ENCODE data around the gene RP9.
"Not testable (repeated sequence)": the region's sequence is repeated elsewhere in the genome, so short reads cannot be mapped to it uniquely, and the experiment has no call there.

The RP9 gene

GRCh38 chr7:33101906-33102305, 7.3 kb downstream of the RP9 start:
- DNase-seq (ENCODE audit: low spot score) = no peak

- DNase-seq (ENCODE audit: low spot score) = no peak
Observed at GRCh38 chr7:33100770-33101169, 8.4 kb downstream of the RP9 start.

- no peak for DNase-seq (ENCODE audit: low spot score)
Observed at GRCh38 chr7:33099154-33099940, 9.9 kb downstream of the RP9 start.

GRCh38 chr7:33094745-33095275, 14.4 kb downstream of the RP9 start:
- DNase-seq (ENCODE audit: low spot score) = not testable (repeated sequence)

- no peak for DNase-seq (ENCODE audit: low spot score)
Observed at GRCh38 chr7:33093266-33093665, 15.9 kb downstream of the RP9 start.

GRCh38 chr7:33091641-33092191, 17.5 kb downstream of the RP9 start:
- DNase-seq (ENCODE audit: low spot score) = no peak

- DNase-seq (ENCODE audit: low spot score) = no peak
Observed at GRCh38 chr7:33091111-33091531, 18.1 kb downstream of the RP9 start.

GRCh38 chr7:33089142-33089541, 20.1 kb downstream of the RP9 start:
- DNase-seq (ENCODE audit: low spot score) = no peak

- no peak for DNase-seq (ENCODE audit: low spot score)
Observed at GRCh38 chr7:33087858-33088257, 21.3 kb downstream of the RP9 start.

GRCh38 chr7:33087356-33087755, 21.8 kb downstream of the RP9 start:
- no peak for DNase-seq (ENCODE audit: low spot score)

GRCh38 chr7:33079763-33080690, 29.2 kb downstream of the RP9 start:
- no peak for DNase-seq (ENCODE audit: low spot score)

- DNase-seq (ENCODE audit: low spot score) = no peak
Observed at GRCh38 chr7:33079096-33079495, 30.1 kb downstream of the RP9 start.

- DNase-seq (ENCODE audit: low spot score) = no peak
Observed at GRCh38 chr7:33076737-33077136, 32.5 kb downstream of the RP9 start.

GRCh38 chr7:33075818-33076518, 33.2 kb downstream of the RP9 start:
- DNase-seq (ENCODE audit: low spot score) = no peak

- no peak for DNase-seq (ENCODE audit: low spot score)
Observed at GRCh38 chr7:33073243-33073642, 36.0 kb downstream of the RP9 start.

GRCh38 chr7:33072471-33072870, 36.7 kb downstream of the RP9 start:
- no peak for DNase-seq (ENCODE audit: low spot score)

- DNase-seq (ENCODE audit: low spot score) = no peak
Observed at GRCh38 chr7:33070831-33071230, 38.4 kb downstream of the RP9 start.

GRCh38 chr7:33070277-33070676, 38.9 kb downstream of the RP9 start:
- DNase-seq (ENCODE audit: low spot score) = no peak

- no peak for DNase-seq (ENCODE audit: low spot score)
Observed at GRCh38 chr7:33067921-33068320, 41.3 kb downstream of the RP9 start.

- no peak for DNase-seq (ENCODE audit: low spot score)
Observed at GRCh38 chr7:33066771-33067170, 42.4 kb downstream of the RP9 start.

GRCh38 chr7:33065981-33066380, 43.2 kb downstream of the RP9 start:
- DNase-seq (ENCODE audit: low spot score) = no peak

Data from putamen (tissue), 1 donor.